GM21390 (cell line): Measurements from ENCODE around the gene VIPR2.
"Not testable (repeated sequence)": the region's sequence is repeated elsewhere in the genome, so short reads cannot be mapped to it uniquely, and the experiment has no call there.

Experiments used
- ATAC-seq: cut with Tn5 transposase; IDR thresholded peaks from one replicate; pipeline ENCODE4 v1.9.1; 2021; ENCODE audit not compliant: unreplicated experiment

VIPR2 gene

GRCh38 chr7:159144758-159145489 is at the start of gene VIPR2:
Gene VIPR2, minus strand, starts transcription at chr7:159144867. Its CDS starts 96 bp downstream, at chr7:159144771.
- no peak for ATAC-seq

- no peak for ATAC-seq
These were observed 49.0 kb upstream of the VIPR2 start for GRCh38 chr7:159193543-159194090.

GRCh38 chr7:159192725-159193453 is 48.2 kb upstream of the VIPR2 start:
- ATAC-seq, result no peak

- no peak for ATAC-seq
These were observed 47.3 kb upstream of the VIPR2 start for GRCh38 chr7:159192013-159192412.

GRCh38 chr7:159191236-159191635 is 46.6 kb upstream of the VIPR2 start:
- no peak for ATAC-seq

GRCh38 chr7:159188011-159188410 is 43.3 kb upstream of the VIPR2 start:
- no peak for ATAC-seq

- ATAC-seq, result no peak
These were observed 34.6 kb upstream of the VIPR2 start for GRCh38 chr7:159179241-159179640.

- no peak for ATAC-seq
These were observed 32.8 kb upstream of the VIPR2 start for GRCh38 chr7:159177284-159177953.

- ATAC-seq, result no peak
These were observed 31.1 kb upstream of the VIPR2 start for GRCh38 chr7:159175792-159176191.

- not testable (repeated sequence) for ATAC-seq
These were observed 30.4 kb upstream of the VIPR2 start for GRCh38 chr7:159175100-159175499.

GRCh38 chr7:159172400-159172799 is 27.7 kb upstream of the VIPR2 start:
- no peak for ATAC-seq

GRCh38 chr7:159169391-159169790 is 24.7 kb upstream of the VIPR2 start:
- no peak for ATAC-seq

- no peak for ATAC-seq
These were observed 22.5 kb upstream of the VIPR2 start for GRCh38 chr7:159167139-159167538.

GRCh38 chr7:159166530-159166929 is 21.9 kb upstream of the VIPR2 start:
- ATAC-seq, result no peak

GRCh38 chr7:159165352-159165751 is 20.7 kb upstream of the VIPR2 start:
- ATAC-seq, result no peak

GRCh38 chr7:159163703-159164301 is 19.1 kb upstream of the VIPR2 start:
- ATAC-seq, result not testable (repeated sequence)

GRCh38 chr7:159162050-159162626 is 17.5 kb upstream of the VIPR2 start:
- not testable (repeated sequence) for ATAC-seq

GRCh38 chr7:159160450-159160849 is 15.8 kb upstream of the VIPR2 start:
- ATAC-seq, result no peak

GRCh38 chr7:159159731-159160130 is 15.1 kb upstream of the VIPR2 start:
- ATAC-seq, result no peak

- ATAC-seq, result no peak
These were observed 14.3 kb upstream of the VIPR2 start for GRCh38 chr7:159158888-159159405.
